SHP77 (cell line): ENCODE results near the gene NUP93.
"Not testable (repeated sequence)": the region's sequence is repeated elsewhere in the genome, so short reads cannot be mapped to it uniquely, and the experiment has no call there.

Experiments used
- DNase-seq, 2 experiments: peaks; one replicate each; lab custom pipeline; 2025; lab: John Stamatoyannopoulos, UW

NUP93 gene

GRCh38 chr16:56849690-56850680, 120.1 kb downstream of the NUP93 start:
- no peak for DNase-seq

- DNase-seq = no peak
These were observed 121.9 kb downstream of the NUP93 start for GRCh38 chr16:56851671-56852400.

GRCh38 chr16:56852401-56852730, 122.4 kb downstream of the NUP93 start:
- no peak for DNase-seq

DNA sequence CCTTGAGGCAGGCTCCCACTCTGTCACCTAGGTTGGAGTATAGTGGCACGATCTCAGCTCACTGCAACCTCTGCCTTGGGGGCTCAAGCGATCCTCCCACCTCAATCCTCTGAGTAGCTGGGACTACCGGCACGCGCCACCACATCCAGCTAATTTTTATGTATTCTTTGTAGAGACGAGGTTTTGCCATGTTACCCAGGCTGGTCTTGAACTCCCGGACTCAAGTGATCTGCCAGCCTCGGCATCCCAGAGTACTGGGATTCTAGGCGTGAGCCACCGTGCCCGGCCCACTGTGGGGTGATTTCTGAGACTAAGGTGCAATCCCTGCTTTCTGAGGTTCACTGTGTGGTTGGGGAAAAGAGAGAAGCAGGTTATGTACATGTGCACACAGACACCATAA, 123.0 kb downstream of the NUP93 start:
- DNase-seq = no peak

DNA sequence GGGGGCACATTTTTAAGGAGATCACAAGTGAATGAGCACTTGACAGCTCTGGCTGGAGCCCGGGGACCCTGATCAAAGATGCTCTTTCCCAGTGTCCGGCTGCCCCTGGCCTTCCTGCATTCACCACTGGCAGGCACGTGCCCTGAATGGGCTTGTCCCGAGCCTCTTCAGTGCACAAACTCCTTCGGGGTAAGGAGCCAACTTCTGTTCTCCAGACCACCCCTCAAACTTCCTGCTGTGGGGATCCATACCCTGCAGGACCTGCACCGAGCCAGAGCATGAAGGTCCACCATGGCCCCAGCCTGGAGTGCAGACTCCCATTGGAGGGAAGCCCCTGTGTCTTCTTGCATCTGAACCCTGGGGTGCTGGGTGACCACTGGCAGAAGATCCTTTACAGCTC, 125.3 kb downstream of the NUP93 start:
- no peak for DNase-seq

- no peak for DNase-seq
These were observed 126.0 kb downstream of the NUP93 start for GRCh38 chr16:56855946-56856345.

DNA sequence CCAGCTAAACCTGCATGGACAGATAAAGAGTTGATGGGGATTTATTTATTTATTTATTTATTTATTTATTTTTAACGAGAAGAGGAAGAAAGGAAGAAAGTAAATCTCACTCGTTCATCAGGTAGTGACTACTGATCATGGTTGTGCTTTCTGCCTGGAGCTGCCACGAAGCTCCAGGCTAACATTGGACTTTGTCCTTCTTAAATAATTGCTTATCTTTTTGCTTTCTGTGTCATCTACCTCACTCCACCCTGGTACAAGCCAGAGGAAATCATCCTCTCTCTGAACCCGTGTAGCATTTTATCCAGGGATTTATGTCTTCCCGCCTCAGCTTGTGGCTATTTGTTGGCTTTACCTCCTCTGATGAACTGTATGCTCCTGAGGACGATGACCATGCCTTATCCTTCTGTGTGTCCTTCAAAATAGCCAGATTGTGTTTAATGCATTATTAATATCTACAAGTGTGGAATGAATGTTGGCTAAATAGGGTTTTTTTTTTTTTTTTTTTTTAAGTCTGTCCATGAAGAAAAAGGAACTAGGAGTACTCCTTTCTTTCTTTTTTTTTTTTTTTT, 127.0 kb downstream of the NUP93 start:
- no peak for DNase-seq

DNA sequence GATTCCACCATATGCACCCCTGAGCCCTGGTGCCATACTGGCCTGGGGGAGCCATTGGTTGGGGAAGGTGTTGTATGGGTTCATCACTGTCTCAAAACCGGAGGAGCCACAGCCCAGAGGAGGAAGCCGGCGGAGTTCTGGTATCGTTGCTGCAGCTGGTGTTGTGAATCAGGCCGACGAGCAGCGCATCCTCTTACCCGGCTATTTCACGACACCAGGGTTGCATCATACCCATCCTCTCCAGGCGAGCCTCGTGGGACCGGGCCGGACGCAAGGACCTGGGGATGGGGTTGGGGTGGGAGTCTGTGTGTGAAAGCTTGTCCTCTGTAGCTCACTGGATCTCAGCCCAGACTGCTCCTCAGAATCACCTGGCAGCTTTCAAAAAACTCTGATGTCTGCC, 128.4 kb downstream of the NUP93 start:
- no peak for DNase-seq

DNA sequence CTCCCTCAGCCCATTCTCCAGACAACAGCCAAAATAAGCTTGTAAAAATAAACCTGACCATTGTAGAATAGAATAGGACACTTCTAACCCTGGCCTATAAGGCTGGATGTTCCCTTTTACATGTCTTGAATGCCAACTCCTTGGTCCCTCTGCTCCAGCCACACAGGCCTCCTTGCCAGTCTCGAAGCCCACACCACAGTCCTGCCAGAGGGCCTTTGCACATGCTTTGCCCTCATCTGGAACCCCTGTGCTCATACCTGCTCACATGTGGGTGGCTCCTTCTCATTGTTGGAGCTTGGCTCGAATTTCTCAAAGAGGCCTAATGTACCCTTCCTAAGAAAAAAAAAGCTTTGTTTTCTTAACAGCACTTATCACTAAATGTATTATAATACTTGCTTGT, 129.7 kb downstream of the NUP93 start:
- DNase-seq = no peak

- DNase-seq = no peak
These were observed 130.5 kb downstream of the NUP93 start for GRCh38 chr16:56860226-56861020.

GRCh38 chr16:56861092-56861610, 131.2 kb downstream of the NUP93 start:
- DNase-seq = no peak

DNA sequence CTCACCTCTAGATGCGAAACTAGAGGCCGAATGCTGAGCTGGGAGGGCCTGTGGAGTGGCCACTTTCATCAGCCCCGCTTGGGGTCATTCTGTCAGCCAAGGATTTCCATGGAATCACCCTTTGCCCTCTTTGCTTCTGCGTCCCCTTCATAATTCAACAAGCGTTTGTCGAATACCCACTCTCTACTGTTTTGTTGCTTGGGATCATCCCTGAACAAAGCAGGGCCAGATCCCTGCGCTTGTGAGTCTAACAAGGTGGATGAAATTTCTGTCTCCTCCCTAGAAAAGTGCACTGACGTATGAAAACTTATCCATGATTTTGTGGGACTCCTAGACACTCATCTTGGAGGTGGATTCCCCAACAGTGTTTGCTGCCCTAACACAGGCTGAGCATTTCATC, 131.8 kb downstream of the NUP93 start:
- no peak for DNase-seq

DNA sequence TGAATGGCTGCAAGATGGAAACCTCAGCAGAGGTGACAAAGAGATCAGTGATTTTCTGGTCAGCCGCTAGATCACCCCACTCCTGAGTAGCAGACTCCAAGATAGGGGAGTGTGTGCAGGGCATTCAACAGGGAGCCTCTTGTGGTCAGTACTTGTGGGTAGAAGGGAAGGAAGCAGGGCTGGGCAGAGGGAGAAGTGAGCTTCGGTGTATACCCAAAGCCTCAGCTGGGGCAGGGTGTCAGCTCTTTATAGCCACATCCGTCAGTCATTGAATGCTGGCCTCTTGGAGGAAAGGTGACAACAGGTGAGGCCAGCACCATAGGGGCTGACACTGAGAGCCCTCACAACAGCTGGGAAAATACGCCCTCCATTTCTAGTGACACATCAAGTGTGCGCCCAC, 132.8 kb downstream of the NUP93 start:
- DNase-seq = no peak

DNA sequence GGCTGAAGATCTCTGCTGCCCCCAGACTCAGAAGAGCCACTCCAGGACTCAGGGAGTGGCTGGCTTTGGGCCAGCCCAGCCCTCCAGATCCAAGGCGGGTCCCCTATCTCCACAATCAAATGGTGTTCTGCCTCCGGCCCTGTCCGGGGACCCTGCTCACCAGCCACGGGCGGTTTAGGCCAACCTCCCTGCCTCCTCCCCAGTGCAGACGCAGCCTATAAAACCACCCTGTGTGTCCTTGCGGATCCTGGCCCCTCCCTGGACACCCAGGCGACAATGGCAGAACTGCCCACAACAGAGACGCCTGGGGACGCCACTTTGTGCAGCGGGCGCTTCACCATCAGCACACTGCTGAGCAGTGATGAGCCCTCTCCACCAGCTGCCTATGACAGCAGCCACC, 135.0 kb downstream of the NUP93 start, which contains the start of gene SLC12A3:
Gene SLC12A3, plus strand, starts transcription at position 248 of the 400 bp plus-strand sequence. Its CDS starts 29 bp downstream, at position 277.
- no peak for DNase-seq

GRCh38 chr16:56865394-56866062, 135.6 kb downstream of the NUP93 start:
- no peak for DNase-seq

DNA sequence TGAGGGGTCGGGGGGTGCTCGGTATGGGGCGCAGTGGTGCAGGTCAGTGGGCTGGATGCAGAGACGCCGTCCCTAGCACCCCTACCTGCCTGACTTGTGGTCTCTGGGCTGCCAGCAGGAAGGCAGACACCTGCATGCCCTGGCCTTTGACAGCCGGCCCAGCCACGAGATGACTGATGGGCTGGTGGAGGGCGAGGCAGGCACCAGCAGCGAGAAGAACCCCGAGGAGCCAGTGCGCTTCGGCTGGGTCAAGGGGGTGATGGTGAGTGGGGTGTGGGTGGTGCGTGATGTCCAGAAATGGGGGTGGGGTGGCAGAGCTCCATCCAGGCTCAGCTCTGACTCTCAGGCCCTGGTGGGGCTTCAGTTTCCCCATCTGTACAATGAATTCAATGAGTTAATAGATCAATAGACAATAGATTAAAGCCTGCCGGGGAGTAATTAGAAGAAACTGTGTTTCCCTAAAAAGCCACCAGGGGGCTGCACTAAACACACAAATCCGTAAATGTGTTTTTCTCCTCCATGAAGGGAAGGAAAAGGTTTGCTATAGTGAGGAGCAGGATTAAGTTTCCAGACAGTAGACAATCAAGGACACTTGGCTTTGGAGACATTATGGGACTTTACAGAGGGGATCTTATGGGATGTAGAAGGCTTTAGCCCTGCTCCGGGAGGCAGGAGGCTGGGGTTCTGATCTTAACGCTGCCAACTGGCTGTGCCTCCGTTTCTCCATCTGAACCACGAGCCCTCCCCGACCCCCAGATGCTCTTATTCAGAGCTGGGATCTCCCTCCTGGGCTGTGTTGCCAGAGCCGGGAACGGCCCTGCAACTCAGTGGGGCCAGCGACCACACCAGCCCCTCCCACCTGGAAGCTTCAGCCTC, 137.3 kb downstream of the NUP93 start:
- peak; percentile 23 to 44 for DNase-seq

- DNase-seq = no peak
These were observed 138.2 kb downstream of the NUP93 start for GRCh38 chr16:56868175-56868574.

GRCh38 chr16:56868766-56869165, 138.8 kb downstream of the NUP93 start:
- not testable (repeated sequence) for DNase-seq

DNA sequence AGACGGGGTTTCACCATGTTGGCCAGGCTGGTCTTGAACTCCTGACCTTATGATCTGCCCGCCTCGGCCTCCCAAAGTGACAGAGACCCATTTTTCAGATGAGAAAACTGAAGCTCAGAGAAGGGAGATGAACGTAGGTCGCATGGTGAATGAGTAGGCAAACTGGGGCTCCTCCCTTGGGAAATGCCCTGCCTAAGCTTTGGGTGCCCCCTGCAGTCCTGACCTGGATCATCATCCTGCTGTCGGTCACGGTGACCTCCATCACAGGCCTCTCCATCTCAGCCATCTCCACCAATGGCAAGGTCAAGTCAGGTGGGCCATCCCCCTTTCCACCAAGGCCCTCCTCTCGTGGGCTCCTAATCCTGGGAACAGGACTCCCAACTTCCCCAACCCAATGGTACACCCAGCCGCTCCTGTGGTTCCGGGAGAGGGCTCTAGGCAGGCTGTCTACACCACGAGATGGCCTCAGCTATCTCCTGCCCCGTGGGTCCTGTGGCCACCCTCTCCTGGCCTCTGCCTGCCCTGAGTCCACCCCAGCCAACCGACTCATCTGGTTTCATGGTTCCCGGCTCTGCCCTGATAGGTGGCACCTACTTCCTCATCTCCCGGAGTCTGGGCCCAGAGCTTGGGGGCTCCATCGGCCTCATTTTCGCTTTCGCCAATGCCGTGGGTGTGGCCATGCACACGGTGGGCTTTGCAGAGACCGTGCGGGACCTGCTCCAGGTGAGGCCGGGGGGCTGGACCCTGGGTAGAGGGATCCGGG, 139.8 kb downstream of the NUP93 start:
- DNase-seq = no peak
